Hepatocyte (in vitro differentiated cells): Measurements from ENCODE around the gene MPHOSPH9. TPM values are rescaled to one million over a fixed set of nuclear protein-coding genes. Genes with fewer than 3 reads are reported as not detected.
A peak's percentile ranks its signal among the peaks of the same experiment; 100 is the strongest.

Experiments used
- DNase-seq: peaks from one replicate; pipeline ENCODE4 v3.0.0-alpha.2; 2016; ENCODE audit warnings: low spot score
- H2AFZ ChIP-seq: fragments of 200-600 bp; sonication (generic); 2 replicates; pipeline ENCODE4 v1.6.0; 2016; ENCODE audit warnings: antibody characterized with exemption, mild to moderate bottlenecking
- H3K27ac ChIP-seq: fragments of 200-600 bp; sonication (generic); 2 replicates; pipeline ENCODE4 v1.5.1; 2016; ENCODE audit warnings: mild to moderate bottlenecking
- H3K27me3 ChIP-seq: fragments of 200-600 bp; sonication (generic); 2 replicates; pipeline ENCODE4 v1.6.1; 2016
- H3K36me3 ChIP-seq: fragments of 200-600 bp; sonication (generic); replicated peaks from 2 replicates; pipeline ENCODE4 v1.5.1; 2016; ENCODE audit warnings: low read depth; ENCODE audit not compliant: insufficient read depth
- H3K4me1 ChIP-seq: fragments of 200-600 bp; sonication (generic); 2 replicates; pipeline ENCODE4 v1.5.1; 2016; ENCODE audit warnings: mild to moderate bottlenecking, moderate library complexity; ENCODE audit not compliant: insufficient read depth
- H3K4me2 ChIP-seq: fragments of 200-600 bp; sonication (generic); 2 replicates; pipeline ENCODE4 v1.6.0; 2016
- H3K4me3 ChIP-seq: fragments of 200-600 bp; sonication (generic); 2 replicates; pipeline ENCODE4 v1.5.1; 2016; ENCODE audit warnings: mild to moderate bottlenecking
- H3K79me2 ChIP-seq: fragments of 200-600 bp; sonication (generic); 2 replicates; pipeline ENCODE4 v1.6.0; 2017; ENCODE audit warnings: mild to moderate bottlenecking
- H3K9me2 ChIP-seq: fragments of 200-600 bp; sonication (generic); replicated peaks from 2 replicates; pipeline ENCODE4 v1.6.0; 2017; ENCODE audit warnings: mild to moderate bottlenecking; ENCODE audit not compliant: insufficient read depth
- H3K9me3 ChIP-seq: fragments of 200-600 bp; sonication (generic); 2 replicates; pipeline ENCODE4 v1.5.1; 2016; ENCODE audit warnings: low read depth, mild to moderate bottlenecking
- H4K20me1 ChIP-seq: fragments of 200-600 bp; sonication (generic); 2 replicates; pipeline ENCODE4 v1.6.0; 2016; ENCODE audit warnings: mild to moderate bottlenecking; ENCODE audit not compliant: insufficient read depth, poor library complexity, severe bottlenecking
- EZH2 ChIP-seq: fragments of 200-600 bp; sonication (generic); IDR thresholded peaks from 2 replicates; pipeline ENCODE4 v1.6.1; 2016; ENCODE audit warnings: antibody characterized with exemption, mild to moderate bottlenecking, borderline replicate concordance
- EZH2phosphoT487 ChIP-seq: fragments of 200-600 bp; sonication (generic); IDR thresholded peaks from one replicate; pipeline ENCODE4 v1.6.1; 2018; ENCODE audit warnings: antibody characterized with exemption, mild to moderate bottlenecking, low read depth, moderate library complexity; ENCODE audit not compliant: unreplicated experiment, severe bottlenecking
- WGBS: methylation state at CpG from one replicate; pipeline ENCODE4 v1.1.6; 2016; ENCODE audit warnings: low lambda C conversion rate; ENCODE audit errors: missing lambda C conversion rate; 5-methylcytosine and 5-hydroxymethylcytosine counted together
- polyA plus RNA-seq: library from polyadenylated mRNA; unstranded; fragments of >200 nt; fragmentation: Nextera tagmentation; extraction: Ambion mirVana; gene quantifications from 2 replicates; pipeline ENCODE4 v1.2.1, GENCODE V29; 2016
- total RNA-seq: library from RNA; depleted of rRNA; stranded (reverse); fragments of >200 nt; gene quantifications from 2 replicates; pipeline ENCODE4 v1.2.3, GENCODE V29; 2014
- TF ChIP-seq, protein P1 (sequence below): fragments of 200-600 bp; sonication (generic); IDR thresholded peaks from 2 replicates; pipeline ENCODE4 v1.5.1; 2016; ENCODE audit warnings: antibody characterized with exemption, mild to moderate bottlenecking; ENCODE audit not compliant: poor library complexity

The MPHOSPH9 gene
- total and polyA plus RNA-seq, 2 experiments from 2014 or later: 13.1 to 44.3 TPM

DNA sequence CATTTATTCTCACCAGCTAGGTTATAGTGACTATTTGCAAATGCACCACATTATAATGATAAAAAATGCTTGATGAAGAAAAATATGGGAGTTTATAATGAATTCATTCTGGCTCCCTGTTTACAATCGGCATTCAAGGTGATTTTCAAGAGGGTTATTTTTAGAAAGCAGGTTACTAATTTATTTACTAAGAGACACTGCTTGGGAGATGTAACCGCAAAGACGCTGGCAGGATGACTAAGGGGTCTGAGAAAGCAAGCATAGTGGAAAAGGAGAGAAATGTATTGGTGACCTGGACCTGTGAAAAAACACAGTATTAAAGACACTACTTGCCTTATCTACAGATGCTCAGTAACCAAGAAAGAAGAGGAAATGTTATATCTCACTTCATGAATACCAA is 68.7 kb downstream of the MPHOSPH9 start:
- Histone ChIP-seq H3K9me3 (no peaks in the 10 kb centered on the region), H3K9me2 (no peaks in the 10 kb centered on the region), H3K4me1 (peaks cover 16% of the 10 kb centered on the region), H2AFZ (no peak overlapping the region), H3K79me2 (no peaks in the 10 kb centered on the region), H3K27ac (peak overlapping the region; percentile 37), H4K20me1 (no peaks in the 10 kb centered on the region), H3K4me3 (no peak overlapping the region), H3K36me3 (no peaks in the 10 kb centered on the region), H3K4me2 (no peak overlapping the region), H3K27me3 (no peaks in the 10 kb centered on the region)
- 88% methylated on average over 3 of the region's 3 CpGs for WGBS
- TF ChIP-seq, protein P1, sequence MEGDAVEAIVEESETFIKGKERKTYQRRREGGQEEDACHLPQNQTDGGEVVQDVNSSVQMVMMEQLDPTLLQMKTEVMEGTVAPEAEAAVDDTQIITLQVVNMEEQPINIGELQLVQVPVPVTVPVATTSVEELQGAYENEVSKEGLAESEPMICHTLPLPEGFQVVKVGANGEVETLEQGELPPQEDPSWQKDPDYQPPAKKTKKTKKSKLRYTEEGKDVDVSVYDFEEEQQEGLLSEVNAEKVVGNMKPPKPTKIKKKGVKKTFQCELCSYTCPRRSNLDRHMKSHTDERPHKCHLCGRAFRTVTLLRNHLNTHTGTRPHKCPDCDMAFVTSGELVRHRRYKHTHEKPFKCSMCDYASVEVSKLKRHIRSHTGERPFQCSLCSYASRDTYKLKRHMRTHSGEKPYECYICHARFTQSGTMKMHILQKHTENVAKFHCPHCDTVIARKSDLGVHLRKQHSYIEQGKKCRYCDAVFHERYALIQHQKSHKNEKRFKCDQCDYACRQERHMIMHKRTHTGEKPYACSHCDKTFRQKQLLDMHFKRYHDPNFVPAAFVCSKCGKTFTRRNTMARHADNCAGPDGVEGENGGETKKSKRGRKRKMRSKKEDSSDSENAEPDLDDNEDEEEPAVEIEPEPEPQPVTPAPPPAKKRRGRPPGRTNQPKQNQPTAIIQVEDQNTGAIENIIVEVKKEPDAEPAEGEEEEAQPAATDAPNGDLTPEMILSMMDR: no peak
- TF ChIP-seq EZH2 (no peak), EZH2phosphoT487 (no peak)
- no peak for DNase-seq

DNA sequence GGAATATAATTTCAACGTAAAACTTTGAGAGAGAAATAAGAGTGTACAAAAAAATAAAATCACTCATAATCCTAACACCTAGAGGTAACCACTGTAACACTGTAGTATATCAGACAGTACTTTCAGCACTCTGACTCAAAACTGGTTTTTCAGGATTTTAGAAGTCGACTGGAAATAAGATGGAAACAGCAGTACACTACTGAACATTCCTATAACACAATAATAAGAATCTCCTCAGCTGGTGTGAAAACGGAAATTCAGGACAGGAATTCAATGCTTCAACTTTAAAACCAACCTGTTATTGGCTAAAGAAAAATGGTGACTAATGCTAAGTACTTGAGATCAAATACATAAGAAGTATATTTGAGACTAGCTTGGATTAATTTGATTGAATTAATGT is 69.7 kb downstream of the MPHOSPH9 start:
- Histone ChIP-seq H3K36me3 (no peaks in the 10 kb centered on the region), H3K4me3 (no peak overlapping the region), H3K27me3 (no peaks in the 10 kb centered on the region), H3K4me1 (peaks cover 16% of the 10 kb centered on the region), H2AFZ (no peak overlapping the region), H3K27ac (no peak overlapping the region), H3K79me2 (no peaks in the 10 kb centered on the region), H4K20me1 (no peaks in the 10 kb centered on the region), H3K4me2 (no peak overlapping the region), H3K9me3 (no peaks in the 10 kb centered on the region), H3K9me2 (no peaks in the 10 kb centered on the region)
- no peak for DNase-seq
- 63% methylated on average over 3 of the region's 3 CpGs for WGBS
- TF ChIP-seq, protein P1: no peak
- TF ChIP-seq EZH2: no peak
- no peak for TF ChIP-seq EZH2phosphoT487

DNA sequence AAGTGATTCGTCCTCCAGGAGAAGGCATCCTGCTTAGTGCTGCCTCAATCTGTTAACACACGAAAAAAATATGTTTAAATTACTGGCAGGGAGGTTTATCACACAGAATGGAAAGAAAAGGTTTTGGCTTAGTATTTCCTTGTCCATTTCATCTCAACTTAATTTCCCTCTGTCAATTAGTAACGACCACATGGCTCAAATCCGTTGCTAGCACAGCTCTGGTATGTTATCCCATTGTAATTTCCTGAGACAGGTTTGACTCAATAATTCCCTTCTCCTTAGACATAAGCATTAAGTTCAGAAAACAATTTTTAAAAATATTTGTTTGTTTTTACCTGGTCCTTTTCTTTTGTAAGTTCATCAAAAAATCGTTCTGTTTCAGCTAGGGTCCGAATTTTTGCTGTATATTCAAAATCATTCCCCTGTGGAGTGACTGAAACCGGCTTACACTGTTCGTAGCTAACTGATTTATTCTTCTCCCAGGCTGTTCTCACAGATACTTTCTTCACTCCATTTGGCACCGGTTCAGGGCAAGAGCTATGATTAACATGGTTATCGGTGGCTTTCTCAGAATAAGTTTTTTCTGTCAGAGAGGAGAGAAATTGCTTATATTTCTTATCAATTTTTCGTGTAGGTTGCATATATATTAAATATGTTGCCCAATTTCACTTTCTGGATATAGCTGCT is 72.0 kb downstream of the MPHOSPH9 start:
- WGBS: 71% methylated on average over 11 of the region's 11 CpGs
- TF ChIP-seq EZH2 (no peak), EZH2phosphoT487 (no peak)
- TF ChIP-seq, protein P1: no peak
- H3K4me2 ChIP-seq: no peak overlapping the region

DNA sequence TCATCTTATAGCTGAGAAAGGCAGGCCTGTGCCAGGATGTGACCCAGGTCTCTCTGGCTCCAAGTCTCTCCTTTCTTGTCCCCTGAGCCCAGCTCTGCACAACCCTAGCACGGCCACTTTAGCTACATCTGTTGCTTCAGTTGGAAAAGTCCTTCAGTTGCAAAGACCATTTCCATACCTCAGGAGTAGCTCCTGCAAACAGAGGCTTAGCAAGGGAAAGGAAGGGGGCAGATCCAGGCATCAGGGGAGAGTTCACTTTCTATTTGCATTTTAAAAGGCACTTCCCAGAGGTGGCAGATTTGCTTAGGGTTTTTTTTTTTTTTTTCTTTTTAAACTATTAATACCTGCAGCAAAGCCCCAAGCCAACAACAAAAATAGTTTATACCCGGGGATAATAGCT is 79.0 kb downstream of the MPHOSPH9 start:
- peaks cover 24% of the 10 kb centered on the region for H3K4me1 ChIP-seq
- TF ChIP-seq, protein P1: no peak
- no peak for TF ChIP-seq EZH2phosphoT487
- 51% methylated on average over 2 of the region's 2 CpGs for WGBS
- no peaks in the 10 kb centered on the region for H4K20me1 ChIP-seq
- H3K9me3 ChIP-seq: no peaks in the 10 kb centered on the region
- H2AFZ ChIP-seq: no peak overlapping the region
- H3K4me2 ChIP-seq: no peak overlapping the region
- H3K79me2 ChIP-seq: peaks cover 2% of the 10 kb centered on the region
- no peak overlapping the region for H3K27ac ChIP-seq
- no peaks in the 10 kb centered on the region for H3K36me3 ChIP-seq
- no peak for DNase-seq
- H3K27me3 ChIP-seq: no peaks in the 10 kb centered on the region
- no peaks in the 10 kb centered on the region for H3K9me2 ChIP-seq
- no peak overlapping the region for H3K4me3 ChIP-seq

More for the DNA sequence above, 72.0 kb downstream of the MPHOSPH9 start:
- Histone ChIP-seq H2AFZ (no peak overlapping the region), H3K9me2 (no peaks in the 10 kb centered on the region), H3K79me2 (no peaks in the 10 kb centered on the region), H3K27me3 (no peaks in the 10 kb centered on the region), H3K4me1 (peaks cover 16% of the 10 kb centered on the region), H3K36me3 (no peaks in the 10 kb centered on the region), H3K9me3 (no peaks in the 10 kb centered on the region), H3K27ac (no peak overlapping the region), H3K4me3 (no peak overlapping the region), H4K20me1 (no peaks in the 10 kb centered on the region)
- no peak for DNase-seq
